Epithelial cell of esophagus (primary cell): ENCODE measurements around the gene REG4.

Source experiments
- DNase-seq: peaks from one replicate; pipeline ENCODE4 v3.0.0; 2010; ENCODE audit warnings: low read depth
- H3K4me3 ChIP-seq: 2 replicates; pipeline ENCODE4 v1.5.1; 2011; ENCODE audit warnings: mild to moderate bottlenecking, low read length, control low read depth
- CTCF ChIP-seq: IDR thresholded peaks from 2 replicates; pipeline ENCODE4 v1.5.1; 2011; ENCODE audit warnings: low read depth, mild to moderate bottlenecking, low read length, control low read depth, inconsistent platforms; ENCODE audit not compliant: insufficient read depth; ENCODE audit errors: missing control alignments

Gene REG4

GRCh38 chr1:119772298-119772697 is 39.0 kb downstream of the REG4 start:
- no peak for DNase-seq
- no peak overlapping the region for H3K4me3 ChIP-seq
- no peak for TF ChIP-seq CTCF

- TF ChIP-seq CTCF, result no peak
- no peak for DNase-seq
- H3K4me3 ChIP-seq, result no peak overlapping the region
Measured at GRCh38 chr1:119771770-119772169, 39.5 kb downstream of the REG4 start.

- H3K4me3 ChIP-seq, result no peak overlapping the region
- no peak for DNase-seq
- no peak for TF ChIP-seq CTCF
Measured at GRCh38 chr1:119771016-119771415, 40.2 kb downstream of the REG4 start.

- no peak within 1 kb of the TSS for H3K4me3 ChIP-seq
- TF ChIP-seq CTCF, result no peak
- no peak for DNase-seq
Measured at GRCh38 chr1:119768778-119769177, 42.5 kb downstream of the REG4 start, which contains the start of gene HMGCS2. Gene HMGCS2 (minus strand): TSS chr1:119768905. CDS start chr1:119768844, 61 bp downstream.

GRCh38 chr1:119767486-119767885 is 43.8 kb downstream of the REG4 start:
- no peak for TF ChIP-seq CTCF
- no peak for DNase-seq
- H3K4me3 ChIP-seq, result no peak overlapping the region

GRCh38 chr1:119766374-119766794 is 44.9 kb downstream of the REG4 start:
- no peak overlapping the region for H3K4me3 ChIP-seq
- TF ChIP-seq CTCF, result no peak
- DNase-seq, result no peak

- no peak for DNase-seq
- TF ChIP-seq CTCF, result no peak
Measured at GRCh38 chr1:119764220-119764619, 47.0 kb downstream of the REG4 start.

More at GRCh38 chr1:119764220-119764619, 47.0 kb downstream of the REG4 start:
- no peak overlapping the region for H3K4me3 ChIP-seq
